ENCODE measurements around the gene MAPK7.

Gene MAPK7

DNA sequence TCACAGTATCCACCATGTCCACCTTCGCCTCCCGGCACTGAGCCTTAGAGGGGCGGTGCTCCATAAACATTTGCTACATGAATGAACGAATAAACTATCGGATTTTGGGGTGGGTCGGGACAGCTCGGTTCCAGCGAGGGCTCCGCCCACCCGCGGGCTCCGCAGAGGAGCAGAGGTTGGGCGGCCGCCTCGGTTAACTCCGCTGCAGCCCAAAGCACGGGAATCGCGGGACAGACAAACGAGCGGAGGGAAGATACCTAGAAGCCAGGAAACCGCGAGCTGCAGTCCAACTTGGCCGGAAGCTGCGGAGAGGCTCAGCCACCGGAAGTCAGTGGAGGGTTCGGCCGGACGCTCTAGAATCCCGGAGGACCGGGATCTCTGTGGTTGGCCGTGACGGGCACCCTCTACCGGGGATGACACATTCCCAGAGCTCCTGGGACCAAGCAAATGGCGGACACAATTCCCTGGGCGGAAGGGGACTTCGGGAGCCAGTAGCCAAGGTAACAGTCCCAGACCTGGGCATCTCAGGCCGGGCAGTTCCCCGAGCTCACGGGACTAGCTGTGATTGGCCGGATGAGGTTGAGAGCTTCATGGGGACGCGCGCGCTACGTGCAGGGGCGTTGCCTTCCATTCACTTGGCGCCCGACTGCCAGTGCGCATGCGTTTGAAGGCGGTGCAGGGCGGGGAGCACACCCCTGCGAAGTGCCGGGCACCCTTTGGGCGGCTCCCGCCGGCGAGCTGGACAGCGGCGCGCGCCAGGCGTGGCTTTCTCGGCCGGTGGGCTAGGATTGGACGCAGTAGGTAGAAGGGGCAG lies 489 bp upstream of the MAPK7 start:
- peak; percentile 87 to 96 (median 93) for DNase-seq (ENCODE audit: low read depth in 2 of 3, low spot score in 1 of 3)

DNA sequence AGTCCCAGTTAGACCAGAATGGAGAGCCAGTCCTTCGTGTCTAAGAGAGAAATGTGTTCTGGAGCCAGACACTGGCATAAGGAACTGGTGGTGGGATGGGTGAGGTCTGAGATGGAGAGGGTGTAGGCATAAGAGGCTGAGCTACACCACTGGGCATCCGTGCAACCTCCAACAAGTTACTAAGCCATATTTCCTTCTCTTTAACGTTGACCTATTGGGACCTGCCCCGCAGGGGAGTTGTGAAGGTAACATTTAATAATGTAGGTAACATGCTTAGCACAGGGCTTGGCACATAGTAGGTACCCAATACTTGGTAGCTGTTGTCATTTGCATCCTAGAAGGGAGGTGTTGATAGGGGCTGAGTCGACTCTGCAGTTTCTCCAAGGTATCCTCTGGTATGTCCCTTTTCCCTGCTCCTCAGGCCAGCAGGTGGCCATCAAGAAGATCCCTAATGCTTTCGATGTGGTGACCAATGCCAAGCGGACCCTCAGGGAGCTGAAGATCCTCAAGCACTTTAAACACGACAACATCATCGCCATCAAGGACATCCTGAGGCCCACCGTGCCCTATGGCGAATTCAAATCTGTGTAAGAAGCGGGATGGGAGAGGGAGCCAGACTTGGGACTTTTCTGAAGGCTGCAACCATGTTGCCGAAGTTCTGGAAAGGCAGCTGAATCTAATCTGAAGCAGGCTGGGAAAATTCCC lies 1.2 kb downstream of the MAPK7 start:
- no peak for DNase-seq (ENCODE audit: low read depth in 2 of 3, low spot score in 1 of 3)

DNA sequence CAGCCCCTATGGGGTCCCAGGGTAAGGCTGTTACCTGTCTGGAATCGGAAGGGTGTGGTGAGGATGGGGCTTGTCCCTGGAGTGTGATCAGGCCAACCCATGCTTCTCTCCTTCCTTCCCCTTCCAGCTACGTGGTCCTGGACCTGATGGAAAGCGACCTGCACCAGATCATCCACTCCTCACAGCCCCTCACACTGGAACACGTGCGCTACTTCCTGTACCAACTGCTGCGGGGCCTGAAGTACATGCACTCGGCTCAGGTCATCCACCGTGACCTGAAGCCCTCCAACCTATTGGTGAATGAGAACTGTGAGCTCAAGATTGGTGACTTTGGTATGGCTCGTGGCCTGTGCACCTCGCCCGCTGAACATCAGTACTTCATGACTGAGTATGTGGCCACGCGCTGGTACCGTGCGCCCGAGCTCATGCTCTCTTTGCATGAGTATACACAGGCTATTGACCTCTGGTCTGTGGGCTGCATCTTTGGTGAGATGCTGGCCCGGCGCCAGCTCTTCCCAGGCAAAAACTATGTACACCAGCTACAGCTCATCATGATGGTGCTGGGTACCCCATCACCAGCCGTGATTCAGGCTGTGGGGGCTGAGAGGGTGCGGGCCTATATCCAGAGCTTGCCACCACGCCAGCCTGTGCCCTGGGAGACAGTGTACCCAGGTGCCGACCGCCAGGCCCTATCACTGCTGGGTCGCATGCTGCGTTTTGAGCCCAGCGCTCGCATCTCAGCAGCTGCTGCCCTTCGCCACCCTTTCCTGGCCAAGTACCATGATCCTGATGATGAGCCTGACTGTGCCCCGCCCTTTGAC lies 2.4 kb downstream of the MAPK7 start:
- no peak for DNase-seq (ENCODE audit: low read depth in 2 of 3, low spot score in 1 of 3)

DNA sequence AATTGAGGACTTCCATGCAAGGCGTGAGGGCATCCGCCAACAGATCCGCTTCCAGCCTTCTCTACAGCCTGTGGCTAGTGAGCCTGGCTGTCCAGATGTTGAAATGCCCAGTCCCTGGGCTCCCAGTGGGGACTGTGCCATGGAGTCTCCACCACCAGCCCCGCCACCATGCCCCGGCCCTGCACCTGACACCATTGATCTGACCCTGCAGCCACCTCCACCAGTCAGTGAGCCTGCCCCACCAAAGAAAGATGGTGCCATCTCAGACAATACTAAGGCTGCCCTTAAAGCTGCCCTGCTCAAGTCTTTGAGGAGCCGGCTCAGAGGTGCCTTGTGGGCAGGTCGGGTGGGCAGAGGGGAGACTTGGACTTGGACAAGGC lies 3.1 kb downstream of the MAPK7 start:
- DNase-seq (ENCODE audit: low read depth in 2 of 3, low spot score in 1 of 3): no peak

DNA sequence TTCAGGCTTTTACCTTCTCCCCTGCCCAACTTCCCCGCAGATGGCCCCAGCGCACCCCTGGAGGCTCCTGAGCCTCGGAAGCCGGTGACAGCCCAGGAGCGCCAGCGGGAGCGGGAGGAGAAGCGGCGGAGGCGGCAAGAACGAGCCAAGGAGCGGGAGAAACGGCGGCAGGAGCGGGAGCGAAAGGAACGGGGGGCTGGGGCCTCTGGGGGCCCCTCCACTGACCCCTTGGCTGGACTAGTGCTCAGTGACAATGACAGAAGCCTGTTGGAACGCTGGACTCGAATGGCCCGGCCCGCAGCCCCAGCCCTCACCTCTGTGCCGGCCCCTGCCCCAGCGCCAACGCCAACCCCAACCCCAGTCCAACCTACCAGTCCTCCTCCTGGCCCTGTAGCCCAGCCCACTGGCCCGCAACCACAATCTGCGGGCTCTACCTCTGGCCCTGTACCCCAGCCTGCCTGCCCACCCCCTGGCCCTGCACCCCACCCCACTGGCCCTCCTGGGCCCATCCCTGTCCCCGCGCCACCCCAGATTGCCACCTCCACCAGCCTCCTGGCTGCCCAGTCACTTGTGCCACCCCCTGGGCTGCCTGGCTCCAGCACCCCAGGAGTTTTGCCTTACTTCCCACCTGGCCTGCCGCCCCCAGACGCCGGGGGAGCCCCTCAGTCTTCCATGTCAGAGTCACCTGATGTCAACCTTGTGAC lies 3.6 kb downstream of the MAPK7 start:
- DNase-seq (ENCODE audit: low read depth in 2 of 3, low spot score in 1 of 3): no peak

DNA sequence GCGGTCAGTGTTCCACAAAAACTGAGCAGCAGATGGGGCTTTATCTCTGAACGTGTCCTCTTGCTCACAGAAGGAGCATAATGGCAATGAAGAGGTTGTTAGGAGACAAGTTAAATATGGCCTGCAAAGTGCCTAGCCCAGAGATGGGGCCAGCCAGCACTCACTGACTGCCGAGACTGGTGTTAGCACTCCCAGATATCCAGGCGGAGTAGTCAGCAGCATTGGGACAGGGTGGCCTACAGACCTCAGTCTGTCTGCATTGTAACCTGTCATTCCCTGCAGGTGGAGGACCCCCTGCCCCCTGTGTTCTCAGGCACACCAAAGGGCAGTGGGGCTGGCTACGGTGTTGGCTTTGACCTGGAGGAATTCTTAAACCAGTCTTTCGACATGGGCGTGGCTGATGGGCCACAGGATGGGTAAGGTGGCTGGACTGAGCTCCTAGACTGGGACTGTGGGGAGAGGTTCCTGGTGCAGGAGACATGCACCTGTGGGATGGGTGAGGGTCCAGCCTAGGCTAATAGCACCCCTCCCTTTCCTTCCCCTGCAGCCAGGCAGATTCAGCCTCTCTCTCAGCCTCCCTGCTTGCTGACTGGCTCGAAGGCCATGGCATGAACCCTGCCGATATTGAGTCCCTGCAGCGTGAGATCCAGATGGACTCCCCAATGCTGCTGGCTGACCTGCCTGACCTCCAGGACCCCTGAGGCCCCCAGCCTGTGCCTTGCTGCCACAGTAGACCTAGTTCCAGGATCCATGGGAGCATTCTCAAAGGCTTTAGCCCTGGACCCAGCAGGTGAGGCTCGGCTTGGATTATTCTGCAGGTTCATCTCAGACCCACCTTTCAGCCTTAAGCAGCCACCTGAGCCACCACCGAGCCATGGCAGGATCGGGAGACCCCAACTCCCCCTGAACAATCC lies 4.5 kb downstream of the MAPK7 start:
- DNase-seq (ENCODE audit: low read depth in 2 of 3, low spot score in 1 of 3): no peak

DNA sequence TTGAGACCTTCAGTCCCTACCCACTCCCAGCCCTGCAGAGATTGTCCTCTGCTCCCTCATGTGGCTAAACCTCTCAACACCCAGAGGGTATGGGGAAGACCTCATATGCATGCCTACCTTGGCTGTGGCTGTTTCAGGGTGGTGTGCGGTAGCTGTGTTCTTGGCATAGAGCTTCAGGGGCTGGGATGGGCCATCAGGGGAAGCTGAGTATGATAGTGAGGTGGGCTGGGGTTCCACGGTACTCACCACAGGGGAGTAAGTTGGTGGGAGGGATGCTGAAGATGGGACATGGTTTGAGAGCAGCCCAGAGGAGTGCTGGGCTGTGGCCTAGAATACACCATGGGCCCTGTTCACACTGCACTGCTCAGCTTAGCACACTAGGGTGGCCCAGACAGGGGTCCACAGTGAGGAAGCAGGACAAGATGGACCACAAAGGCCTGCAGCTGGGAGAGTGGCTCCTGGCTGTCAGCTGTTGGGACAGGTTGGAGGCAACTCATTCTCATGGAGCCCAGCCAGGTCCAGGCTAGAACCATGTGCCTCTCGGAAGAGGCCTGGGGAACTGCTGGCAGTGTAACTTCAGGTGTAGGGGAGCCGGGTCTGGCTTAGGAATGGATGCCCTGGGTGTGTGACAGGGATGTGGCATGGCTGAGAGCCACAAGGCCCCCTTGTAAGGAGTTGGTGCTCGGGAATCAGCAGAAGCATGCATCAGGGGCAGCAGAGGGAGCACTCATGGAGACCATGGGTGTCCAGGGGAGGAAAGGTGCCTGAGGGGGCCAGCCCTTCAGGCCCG lies 5.6 kb downstream of the MAPK7 start:
- DNase-seq (ENCODE audit: low read depth in 2 of 3, low spot score in 1 of 3): no peak

DNA sequence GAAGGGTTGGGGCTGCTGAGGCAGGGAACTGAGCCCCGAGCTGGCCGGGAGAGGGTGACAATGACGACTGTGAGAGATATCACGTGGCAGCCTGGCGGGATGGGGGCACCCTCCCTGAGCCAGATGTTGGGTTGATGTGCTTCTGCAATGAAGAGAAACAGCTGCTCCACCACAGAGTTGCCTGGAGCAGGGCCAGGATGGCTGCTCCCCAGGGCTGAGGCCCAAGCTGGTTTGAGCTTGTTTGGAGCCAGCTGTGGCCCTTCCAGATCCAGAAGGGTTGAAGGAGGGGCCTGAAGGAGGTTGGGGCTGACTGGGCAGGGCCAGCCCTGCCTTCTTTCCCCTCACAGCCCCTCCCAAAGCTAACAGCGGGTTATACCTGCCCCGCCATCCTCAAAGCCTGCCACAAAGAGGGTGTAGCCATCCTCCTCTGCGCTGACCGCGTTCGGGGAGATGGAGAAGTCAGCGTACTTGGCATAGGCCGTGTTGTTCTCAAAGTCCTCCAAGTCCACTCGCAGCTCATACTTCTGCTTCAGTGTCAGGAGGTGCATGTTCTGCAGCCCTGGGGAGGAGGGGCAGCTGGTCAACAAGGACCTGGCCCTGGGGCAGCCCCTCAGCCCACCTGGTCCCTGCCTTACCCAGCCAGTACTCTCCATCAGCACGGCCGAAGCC lies 6.6 kb downstream of the MAPK7 start:
- no peak for DNase-seq (ENCODE audit: low read depth in 2 of 3, low spot score in 1 of 3)

DNA sequence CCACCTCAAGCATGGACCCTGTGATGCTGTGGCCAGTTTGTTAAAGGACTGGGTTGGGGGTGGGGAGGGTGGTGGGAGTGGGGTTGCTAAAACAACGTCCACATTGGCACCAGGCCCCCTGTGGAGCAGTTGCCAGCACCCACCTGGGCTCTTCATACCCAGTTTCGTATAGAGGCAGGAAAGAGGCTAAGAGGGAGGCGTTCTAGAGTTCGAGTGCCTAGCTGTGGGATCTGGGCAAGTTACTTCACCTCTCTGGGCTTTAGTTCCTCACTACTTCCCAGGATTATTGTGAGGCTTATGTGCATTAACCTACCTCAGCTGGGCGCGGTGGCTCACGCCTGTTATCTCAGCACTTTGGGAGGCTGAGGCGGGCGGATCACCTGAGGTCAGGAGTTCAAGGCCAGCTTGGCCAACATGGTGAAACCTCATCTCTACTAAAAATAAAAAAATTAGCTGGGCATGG lies 7.3 kb downstream of the MAPK7 start:
- no peak for DNase-seq (ENCODE audit: low read depth in 2 of 3, low spot score in 1 of 3)

DNA sequence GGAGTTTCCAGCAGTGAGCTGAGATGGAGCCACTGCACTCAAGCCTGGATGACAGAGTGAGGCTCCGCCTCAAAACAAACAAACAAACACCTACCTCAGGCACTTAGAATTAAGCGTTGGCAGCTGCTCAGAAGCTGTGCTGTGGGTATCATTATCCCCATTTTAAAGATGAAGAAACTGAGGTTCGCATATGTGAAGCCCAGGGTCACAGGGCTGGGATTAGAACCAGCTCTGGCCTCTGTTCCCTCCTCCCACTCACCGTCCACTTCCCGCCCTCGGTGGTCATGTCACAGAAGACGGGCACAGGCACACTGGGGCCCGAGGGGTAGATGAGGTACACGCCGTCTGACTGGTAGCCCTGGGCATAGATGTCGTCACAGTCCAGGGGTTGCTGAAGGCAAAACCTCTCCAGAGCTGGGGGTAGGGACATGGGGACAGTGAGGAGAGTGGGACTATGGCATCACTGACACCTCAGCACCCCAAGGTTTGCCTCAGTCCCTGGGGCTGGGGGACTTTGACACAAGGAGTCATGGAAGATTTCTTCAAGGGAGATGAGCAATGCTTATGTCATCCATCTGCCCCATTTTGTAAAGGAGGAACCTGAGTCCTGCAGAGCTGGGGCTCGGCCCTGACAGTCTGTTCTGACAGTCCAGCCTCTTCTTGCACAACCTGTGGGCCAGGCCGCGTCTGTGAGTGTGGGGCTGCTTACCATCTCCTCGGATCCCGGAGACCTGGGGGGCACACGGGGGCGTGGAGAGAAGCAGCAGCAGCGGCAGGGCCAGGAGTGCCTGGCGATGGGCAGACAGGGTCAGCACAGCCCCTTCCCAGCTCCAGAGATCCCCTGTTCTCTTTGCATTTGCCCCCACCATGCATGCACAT lies 8.0 kb downstream of the MAPK7 start:
- DNase-seq (ENCODE audit: low read depth in 2 of 3, low spot score in 1 of 3): no peak

DNA sequence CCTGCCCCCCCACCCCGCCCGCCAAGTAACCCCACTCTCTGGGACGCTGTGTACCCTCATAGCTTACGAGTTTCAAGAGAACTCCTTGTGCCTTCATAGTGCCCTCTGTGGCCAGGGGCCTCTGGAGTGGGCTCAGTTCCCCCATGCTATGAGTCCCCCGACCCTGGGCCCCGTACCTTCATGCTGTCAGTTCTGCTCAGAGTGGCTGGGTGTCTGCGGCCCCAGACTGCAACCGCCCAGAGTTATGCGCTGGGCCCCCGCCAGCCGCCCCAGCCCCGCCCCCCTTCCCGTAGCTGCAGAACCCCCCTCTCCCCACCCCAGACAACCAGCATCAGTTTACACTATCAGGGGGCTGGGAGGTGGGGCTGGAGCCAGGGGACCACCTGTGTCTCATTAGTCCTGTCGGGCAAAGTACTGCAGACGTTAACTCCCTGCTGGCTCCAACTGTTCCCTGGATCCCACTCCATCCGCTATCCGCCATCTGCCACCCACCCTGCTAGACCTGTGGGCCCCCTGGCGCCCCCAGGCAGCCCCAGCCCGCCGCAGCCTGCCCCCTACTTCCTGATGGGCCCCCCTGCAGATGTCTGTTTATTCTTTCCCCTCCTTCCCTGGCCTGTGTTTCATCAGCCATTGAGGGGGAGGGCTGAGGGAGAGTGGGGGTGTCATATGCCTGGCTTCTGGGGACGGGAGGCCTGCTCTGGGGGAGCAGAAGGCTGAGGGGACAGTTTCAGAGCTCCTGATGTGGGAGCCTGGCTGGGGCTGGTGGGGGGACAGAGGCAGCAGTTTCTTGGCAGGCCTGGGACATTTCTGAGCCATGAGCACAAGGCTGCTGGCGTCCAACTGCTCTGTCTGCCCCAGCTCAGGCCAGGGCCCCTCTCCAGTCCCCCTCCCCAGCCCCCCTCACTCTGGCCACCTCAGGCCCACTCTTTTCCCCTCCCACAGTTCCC lies 8.9 kb downstream of the MAPK7 start, which contains the start of gene MFAP4:
Gene MFAP4 (minus strand): TSS at position 217 of the 947 bp plus-strand sequence. CDS start 35 bp downstream, at position 182.
- DNase-seq (ENCODE audit: low read depth in 2 of 3, low spot score in 1 of 3): no peak

DNA sequence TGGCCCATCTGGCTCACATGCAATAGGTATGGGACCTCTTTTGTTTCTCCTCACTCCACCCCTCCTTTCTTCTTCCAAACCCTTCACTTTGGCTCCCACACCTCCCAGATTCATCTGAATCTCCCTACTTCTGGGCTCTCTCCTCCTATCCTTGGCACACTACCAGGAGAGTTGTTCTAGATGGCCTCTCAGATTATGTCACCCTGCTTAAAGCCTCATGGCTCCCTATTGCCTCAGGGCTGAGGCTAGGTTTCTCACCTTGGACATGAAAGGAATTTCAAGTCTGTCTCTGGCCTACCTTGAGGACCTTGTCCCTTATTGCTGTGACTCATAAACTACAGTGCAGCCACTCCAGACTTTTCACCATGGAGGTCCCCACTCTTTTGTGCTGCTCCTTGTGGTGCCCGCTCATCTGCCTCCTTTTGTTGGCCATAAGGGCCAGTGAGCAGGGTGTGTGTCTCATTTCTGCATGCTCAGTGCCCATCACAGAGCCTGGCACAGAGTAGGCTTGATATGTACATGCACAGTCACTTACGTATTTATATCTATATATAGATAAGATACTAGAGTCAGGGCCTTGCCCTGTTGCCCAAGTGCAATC lies 9.7 kb downstream of the MAPK7 start:
- DNase-seq (ENCODE audit: low read depth in 2 of 3, low spot score in 1 of 3): no peak

DNA sequence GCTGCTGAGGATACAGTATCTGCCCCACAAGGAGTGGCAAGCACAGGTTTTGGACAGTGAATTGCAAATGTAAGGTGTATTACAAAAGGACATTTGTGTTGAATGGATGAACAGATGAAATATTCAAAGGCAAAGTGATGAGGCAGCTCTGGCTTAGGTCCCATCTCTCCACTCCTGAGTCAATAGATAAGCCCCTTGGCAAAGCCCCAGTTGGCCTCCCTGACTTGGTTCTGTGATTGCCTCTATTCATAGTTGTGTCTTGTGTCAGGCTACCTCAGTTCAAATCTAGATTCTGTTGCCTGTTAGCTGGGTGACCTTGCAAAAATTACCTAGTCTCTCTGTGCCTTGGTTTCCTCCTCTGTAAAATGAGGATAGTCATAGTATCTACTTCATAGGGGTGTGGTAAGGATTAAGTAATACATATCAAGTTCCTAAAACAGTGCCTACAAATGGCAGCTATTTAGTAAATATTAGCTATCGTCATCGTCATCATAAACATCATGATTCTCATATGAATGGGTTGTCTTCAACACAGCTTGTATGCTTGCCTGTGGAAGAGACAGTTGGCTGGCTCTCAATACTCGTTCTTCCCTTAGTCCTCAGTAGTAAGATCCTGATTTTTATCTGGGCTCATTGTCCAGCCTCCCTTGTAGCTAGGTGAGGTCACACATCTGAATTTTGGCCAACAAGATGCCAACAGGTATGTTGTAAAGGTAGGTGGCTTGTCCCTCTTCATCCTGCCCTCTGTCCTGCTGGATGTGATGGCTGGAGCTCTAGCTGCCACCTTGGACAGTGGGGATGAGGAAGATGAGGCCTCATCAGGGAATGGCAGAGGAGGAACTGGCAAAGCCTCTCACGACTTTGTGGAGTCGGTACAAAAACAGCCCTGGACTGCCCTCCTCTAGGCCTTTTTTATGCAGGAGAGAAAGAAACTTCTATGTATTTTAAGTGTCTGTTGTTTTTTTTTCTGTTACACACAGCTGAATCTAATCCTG lies 10.8 kb downstream of the MAPK7 start:
- no peak for DNase-seq (ENCODE audit: low read depth in 2 of 3, low spot score in 1 of 3)

DNA sequence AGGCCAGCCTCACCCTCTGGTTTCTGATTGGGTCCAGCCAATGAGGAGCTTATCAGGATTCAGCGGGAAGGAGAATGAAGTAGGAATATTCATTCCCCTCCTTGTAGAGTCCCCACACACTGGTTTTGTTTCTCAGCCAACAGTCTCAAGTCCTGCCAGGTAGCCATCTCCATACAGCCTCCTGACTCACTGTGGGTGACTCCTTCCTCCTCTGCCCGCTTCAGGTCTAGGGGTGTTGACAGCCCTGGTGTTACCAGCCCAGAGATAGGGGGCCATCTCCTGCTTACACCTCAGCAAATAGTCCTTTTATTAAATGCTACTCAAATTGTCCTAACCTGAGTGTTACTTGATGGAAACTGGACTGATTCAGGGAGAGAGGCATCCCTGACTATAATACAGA lies 12.7 kb downstream of the MAPK7 start:
- DNase-seq (ENCODE audit: low read depth in 2 of 3, low spot score in 1 of 3): no peak

DNA sequence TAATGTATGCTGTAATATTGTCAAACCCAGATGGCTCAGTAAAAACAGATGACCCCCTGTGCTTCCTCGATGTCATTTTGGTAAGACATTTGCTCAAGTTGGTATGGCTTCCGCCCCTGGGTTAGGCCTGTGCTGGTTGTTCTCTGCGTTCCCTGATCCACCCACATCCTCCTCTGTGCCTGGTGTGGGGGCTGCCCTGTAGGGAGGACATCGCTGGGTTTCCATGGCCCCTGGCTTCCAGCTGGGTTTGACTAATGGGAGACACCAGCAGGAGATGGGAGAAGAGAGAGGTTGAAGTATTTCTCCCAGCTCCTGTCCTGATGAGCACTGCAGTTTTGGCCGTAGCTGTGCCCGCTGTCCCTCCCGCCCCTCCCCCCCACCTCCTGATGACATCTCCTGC lies 13.1 kb downstream of the MAPK7 start:
- no peak for DNase-seq (ENCODE audit: low read depth in 2 of 3, low spot score in 1 of 3)
